ES-I3 (cell line): ENCODE data around the gene ABHD12B.

Experiments used
- H3K36me3 ChIP-seq: 2 replicates; pipeline ENCODE4 v1.6.1; 2013; ENCODE audit warnings: mild to moderate bottlenecking, low read length, control low read depth, moderate library complexity; ENCODE audit not compliant: insufficient read depth
- H3K4me1 ChIP-seq: 2 replicates; pipeline ENCODE4 v1.6.1; 2013; ENCODE audit warnings: mild to moderate bottlenecking, control low read depth, low read length; ENCODE audit not compliant: insufficient read depth
- H3K9ac ChIP-seq: 2 replicates; pipeline ENCODE4 v1.6.1; 2013; ENCODE audit warnings: low read depth, mild to moderate bottlenecking, low read length, moderate library complexity
- H3K9me3 ChIP-seq: 2 replicates; pipeline ENCODE4 v1.6.1; 2013; ENCODE audit warnings: mild to moderate bottlenecking, low read length, moderate library complexity; ENCODE audit not compliant: control insufficient read depth, insufficient read depth

The ABHD12B gene, protein sequence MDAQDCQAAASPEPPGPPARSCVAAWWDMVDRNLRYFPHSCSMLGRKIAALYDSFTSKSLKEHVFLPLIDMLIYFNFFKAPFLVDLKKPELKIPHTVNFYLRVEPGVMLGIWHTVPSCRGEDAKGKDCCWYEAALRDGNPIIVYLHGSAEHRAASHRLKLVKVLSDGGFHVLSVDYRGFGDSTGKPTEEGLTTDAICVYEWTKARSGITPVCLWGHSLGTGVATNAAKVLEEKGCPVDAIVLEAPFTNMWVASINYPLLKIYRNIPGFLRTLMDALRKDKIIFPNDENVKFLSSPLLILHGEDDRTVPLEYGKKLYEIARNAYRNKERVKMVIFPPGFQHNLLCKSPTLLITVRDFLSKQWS

DNA sequence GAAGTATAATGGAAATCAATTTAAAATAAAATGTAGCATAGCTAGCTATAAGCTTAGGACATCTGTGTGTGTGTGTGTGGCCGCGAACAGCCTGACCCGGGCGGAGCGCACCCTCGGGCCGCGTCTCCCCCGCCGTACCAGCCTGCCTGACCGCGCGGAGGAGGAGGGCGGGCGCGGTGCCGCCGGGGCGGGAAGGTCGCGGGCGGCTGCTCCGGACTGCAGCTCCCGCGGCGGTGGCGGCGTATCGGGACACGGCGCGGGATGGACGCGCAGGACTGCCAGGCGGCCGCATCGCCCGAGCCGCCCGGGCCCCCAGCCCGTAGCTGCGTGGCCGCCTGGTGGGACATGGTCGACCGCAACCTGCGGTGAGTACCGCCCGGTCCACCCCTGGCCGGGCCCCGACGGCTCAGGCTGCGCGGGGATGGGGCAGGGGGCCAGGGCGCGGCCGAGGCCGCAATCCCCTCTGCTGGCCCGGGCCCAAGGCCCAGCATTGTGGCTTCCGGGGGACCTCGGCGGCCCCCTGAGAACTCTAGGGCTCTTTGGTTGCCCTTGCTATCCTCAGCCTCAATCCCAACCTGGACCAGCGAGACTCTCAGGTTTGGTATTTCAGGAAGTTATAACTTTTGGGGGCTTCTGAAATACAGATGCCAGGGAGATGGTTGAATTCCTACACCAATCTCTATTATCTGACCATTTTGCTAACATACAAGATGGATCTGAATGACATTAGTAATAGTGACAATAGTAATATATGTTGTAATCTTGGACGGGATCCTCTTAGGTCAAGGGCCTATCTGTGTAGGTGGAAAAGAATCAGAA is at the start of gene ABHD12B:
Gene ABHD12B, plus strand, starts transcription at position 140 of the 819 bp plus-strand sequence. Its CDS starts 122 bp downstream, at position 262.
- no peaks in the 10 kb centered on the region for H3K36me3 ChIP-seq
- no peaks in the 10 kb centered on the region for H3K9me3 ChIP-seq
- H3K4me1 ChIP-seq = peaks cover 9% of the 10 kb centered on the region; the same call in 1 of the 2 replicates
- H3K9ac ChIP-seq = peak within 1 kb of the TSS; percentile 57; the same call in 1 of the 2 replicates

DNA sequence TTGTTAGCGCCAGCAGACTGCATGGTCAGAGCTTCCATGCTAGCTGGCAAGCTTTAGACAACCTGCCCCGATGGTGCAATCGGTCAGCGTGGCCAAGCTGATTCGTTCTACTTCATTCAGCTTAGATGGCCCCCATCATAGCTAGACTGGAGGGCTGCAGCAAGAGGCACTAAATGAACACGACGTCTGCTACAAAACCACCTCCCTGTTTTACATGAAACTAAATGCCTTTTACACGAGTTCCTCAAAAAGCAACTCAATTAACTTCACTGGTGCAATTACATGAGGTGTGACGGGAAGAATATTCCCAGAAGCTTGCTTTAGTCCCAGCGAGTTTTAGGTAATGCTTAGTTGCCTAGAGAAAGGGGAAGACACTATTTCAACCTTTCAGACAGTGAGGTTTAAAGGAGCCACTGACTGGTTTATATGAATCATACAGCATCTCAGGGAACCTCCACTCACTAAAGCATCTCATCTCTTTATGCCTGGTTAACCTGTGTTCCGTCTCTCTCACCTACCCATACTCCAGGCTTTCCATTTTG is 49.3 kb upstream of the ABHD12B start:
- Histone ChIP-seq H3K9ac (no peak overlapping the region), H3K36me3 (no peaks in the 10 kb centered on the region), H3K9me3 (no peaks in the 10 kb centered on the region), H3K4me1 (peaks cover 19% of the 10 kb centered on the region)

DNA sequence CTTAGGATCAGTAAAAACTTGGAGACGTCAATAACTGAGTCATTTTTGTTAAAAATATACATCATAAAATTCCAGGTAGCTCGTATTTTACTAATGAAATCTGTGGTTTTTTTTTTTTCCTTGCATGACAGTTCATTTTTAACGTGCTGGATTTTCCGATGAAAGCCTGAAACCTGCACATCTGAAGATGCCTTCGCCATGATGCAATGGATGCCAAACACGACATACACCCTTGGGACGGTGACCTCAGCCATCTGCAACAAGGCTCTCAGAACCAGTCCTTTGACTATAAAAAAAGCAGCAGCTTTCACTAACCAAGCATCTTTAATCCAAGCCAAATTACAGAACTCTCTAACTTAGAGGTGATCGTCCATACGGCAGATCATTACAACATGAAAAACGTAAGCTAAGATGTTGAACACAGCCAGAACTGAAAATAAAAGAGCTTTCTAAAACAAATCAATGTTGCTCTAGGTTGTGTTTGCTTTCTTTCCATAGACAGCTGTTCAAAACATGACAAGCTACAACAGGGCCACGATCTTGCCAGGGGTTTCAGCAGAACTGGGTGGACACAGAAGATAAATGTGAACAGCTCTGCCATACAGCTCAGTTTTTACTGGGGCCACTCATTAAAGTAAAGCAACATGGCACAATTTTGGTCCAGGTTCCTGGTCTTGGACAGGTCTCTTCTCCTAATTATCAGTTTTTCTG is 48.6 kb upstream of the ABHD12B start:
- H3K9ac ChIP-seq = no peak overlapping the region
- H3K9me3 ChIP-seq = no peaks in the 10 kb centered on the region
- peaks cover 19% of the 10 kb centered on the region for H3K4me1 ChIP-seq

DNA sequence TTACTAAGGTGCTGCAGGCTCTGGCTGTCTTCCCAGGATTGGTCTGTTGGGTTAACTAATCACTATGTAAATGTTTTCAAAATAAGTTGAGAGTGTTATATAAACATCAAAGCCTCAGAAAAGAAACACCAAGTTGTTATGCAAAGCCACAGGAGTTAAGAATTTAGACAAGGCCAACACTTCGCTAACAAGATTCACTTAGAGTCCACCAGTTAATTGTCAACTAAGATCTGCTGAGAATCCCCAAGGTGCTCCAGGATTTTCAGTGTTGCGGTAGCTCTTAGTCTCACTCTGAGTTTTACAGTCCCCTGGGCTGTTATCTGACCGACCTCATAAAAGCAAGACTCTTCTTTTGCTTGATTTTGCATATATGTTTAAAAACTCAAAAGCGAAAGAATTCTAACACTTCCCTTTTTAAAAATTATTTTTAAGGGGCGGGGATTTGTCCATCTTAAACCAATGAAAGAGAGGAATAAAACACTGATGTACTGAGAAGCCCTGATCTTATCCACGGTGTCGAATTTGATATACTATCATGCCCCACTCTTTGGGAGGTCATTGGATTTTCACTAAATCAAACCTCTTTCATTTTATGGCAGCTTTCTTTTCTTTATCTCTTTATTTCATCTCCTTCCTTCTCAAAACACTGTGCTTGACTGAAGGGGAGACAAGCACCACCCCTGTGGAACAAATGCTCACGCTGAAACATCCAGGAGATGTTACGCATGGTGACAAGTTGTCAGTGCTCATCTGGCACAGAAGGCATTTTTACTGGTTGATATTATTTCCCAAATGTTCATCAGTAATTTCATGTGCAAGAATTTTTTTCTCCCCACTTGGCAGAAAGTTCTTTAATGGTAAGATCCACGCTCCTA is 47.9 kb upstream of the ABHD12B start:
- Histone ChIP-seq H3K9me3 (no peaks in the 10 kb centered on the region), H3K4me1 (peaks cover 19% of the 10 kb centered on the region), H3K9ac (no peak overlapping the region), H3K36me3 (no peaks in the 10 kb centered on the region)

More for the DNA sequence above, 48.6 kb upstream of the ABHD12B start:
- H3K36me3 ChIP-seq = no peaks in the 10 kb centered on the region

DNA sequence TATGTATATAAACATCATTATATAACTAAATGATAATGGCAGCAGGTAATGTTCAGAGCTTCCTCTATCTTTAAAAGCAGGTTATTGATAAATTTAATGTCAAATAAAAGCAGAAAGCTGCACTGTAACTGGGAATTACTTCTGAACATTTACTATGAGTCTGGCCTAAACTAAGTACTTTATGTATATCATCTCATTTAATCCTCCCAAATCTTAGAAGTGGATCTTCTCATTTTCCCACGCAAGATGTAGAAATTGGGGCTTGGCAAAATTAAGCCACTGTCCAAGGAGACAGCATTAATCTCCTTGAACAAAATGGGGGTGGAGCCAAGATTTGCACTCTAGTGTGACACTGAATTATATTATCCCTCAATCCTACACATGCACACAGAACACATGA is 46.5 kb upstream of the ABHD12B start:
- Histone ChIP-seq H3K9me3 (no peaks in the 10 kb centered on the region), H3K4me1 (peaks cover 24% of the 10 kb centered on the region), H3K36me3 (no peaks in the 10 kb centered on the region), H3K9ac (no peak overlapping the region)

DNA sequence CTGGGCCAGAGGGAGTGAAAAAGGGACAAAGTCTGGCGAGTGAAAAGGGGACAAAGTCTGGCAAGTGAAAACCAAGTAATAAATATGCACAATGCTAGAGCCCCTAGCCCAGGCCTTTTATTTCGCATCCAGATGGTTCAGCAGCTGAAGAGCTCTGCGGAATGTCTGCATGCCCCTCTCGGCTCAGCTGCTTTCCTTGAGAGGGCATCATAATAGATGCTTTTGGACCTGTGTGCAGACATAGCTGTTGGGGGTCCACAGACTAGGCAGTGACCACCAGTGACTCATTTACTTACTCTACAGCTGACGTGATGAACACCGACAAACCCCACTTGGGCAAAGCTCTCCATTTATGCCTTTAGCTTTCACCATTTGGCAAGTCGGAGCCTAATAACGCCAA is 45.2 kb upstream of the ABHD12B start:
- H3K4me1 ChIP-seq = peaks cover 17% of the 10 kb centered on the region
- H3K9ac ChIP-seq = no peak overlapping the region
- no peaks in the 10 kb centered on the region for H3K36me3 ChIP-seq
- H3K9me3 ChIP-seq = no peaks in the 10 kb centered on the region

DNA sequence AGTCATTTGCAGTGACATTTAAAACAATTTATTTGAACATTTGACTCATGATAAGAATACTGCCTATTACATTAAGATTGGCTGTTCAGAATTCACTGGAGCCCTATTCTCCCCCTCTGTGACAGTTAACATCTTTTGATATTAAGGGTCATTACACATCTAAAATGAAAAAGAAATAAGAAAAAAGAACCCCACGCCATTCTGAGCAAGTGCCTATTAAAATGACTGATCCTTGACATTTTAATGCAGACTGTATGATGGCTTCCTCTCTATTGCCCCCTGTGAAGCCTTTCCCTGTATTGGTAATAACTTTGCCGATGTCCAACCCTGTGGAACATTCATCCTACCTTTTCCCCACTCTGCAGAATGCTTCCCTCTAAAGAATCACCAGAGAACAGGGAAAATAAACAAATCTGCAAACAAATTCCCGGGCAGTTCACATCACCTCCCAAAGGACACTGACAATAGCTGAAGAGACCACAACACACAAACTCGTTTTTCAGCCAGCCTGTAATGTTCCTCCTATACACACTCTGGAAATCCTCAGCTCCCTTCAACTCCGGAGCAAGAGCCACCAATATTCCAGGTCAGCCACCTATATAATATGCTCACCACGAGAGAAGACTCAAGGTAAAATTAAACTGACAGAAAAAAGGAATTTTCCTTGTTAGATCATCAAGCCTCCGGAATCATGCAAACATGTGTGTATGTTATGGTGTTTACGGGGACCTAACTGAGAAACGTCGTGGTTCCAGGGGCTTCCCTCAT is 42.9 kb upstream of the ABHD12B start:
- peak overlapping the region; percentile 27; the same call in 1 of the 2 replicates for H3K9ac ChIP-seq
- no peaks in the 10 kb centered on the region for H3K9me3 ChIP-seq
- no peaks in the 10 kb centered on the region for H3K36me3 ChIP-seq
- peaks cover 8% of the 10 kb centered on the region for H3K4me1 ChIP-seq

DNA sequence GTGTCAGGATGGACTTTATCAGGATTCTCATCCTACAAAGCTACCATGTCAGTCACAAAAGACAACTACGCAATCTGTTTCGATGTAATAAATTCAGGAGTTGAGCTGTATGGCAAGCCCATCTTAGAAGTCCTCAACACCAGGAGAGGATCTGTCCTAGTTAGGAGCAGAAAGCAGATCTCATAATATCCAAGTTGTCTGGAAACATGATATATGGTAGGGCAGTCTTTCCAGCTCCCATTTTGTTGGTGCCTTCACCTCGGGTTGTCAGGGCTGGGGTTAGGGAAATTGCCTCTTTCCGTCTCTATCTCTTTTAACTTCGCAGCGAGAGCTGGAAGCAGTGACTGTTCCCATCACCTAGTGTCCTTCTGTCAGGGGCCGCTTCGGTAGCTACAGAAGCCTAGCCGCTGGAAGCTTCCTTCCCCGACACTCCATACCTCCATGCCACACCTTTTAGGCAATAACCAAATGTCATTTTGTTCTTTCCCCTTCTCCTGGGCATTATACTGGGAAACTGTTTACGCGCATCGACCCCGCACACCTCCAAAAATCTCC is 42.3 kb upstream of the ABHD12B start:
- H3K36me3 ChIP-seq = no peaks in the 10 kb centered on the region
- H3K4me1 ChIP-seq = peaks cover 8% of the 10 kb centered on the region
- H3K9ac ChIP-seq = peak overlapping the region; percentile 58; the same call in 1 of the 2 replicates
- H3K9me3 ChIP-seq = no peaks in the 10 kb centered on the region

DNA sequence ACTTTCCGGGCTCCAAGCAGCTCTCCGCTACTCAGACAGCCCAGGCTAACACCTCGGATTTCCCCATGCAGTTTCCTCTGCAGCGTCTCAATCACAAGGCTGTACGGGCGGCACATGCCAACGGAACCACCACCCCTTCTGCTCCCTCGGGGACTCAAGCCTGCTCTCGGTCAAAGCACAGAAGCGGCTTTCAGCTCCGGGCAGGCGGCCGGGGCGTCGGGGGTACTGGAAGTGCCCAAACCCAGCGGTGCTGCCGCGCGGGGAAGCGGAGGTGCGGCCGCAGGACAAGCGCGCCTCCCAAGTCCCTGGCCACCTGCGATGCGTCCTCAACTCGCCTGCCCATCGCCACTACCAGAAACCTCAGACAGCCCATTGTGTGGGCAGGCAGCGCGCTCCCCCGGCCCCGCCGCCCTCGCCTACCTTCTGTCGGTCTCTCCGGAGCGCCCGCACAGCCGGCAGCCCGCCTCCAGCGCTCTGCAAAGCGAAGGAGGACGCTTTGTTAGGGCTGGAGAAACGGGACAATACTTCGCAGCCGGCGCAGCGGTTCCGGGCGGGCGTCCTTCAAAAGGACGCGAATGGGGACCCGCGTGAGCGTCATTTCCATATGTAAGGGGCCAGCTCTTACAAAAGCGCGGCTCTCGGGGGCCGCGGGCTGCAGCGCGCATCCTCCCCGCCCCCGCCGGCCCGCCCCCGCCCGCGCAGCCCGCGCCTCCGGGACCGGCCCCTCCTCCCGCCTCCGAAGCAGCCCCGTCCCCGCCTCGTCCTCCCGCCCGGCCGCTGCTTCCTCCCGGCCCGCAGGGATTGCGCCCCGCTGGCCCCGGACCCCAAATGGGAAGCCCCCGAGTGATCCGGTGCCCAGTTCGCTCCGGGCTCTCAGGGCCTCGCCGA is 41.6 kb upstream of the ABHD12B start:
- Histone ChIP-seq H3K4me1 (peaks cover 8% of the 10 kb centered on the region), H3K9ac (peak overlapping the region; percentile 65), H3K9me3 (no peaks in the 10 kb centered on the region), H3K36me3 (no peaks in the 10 kb centered on the region)

DNA sequence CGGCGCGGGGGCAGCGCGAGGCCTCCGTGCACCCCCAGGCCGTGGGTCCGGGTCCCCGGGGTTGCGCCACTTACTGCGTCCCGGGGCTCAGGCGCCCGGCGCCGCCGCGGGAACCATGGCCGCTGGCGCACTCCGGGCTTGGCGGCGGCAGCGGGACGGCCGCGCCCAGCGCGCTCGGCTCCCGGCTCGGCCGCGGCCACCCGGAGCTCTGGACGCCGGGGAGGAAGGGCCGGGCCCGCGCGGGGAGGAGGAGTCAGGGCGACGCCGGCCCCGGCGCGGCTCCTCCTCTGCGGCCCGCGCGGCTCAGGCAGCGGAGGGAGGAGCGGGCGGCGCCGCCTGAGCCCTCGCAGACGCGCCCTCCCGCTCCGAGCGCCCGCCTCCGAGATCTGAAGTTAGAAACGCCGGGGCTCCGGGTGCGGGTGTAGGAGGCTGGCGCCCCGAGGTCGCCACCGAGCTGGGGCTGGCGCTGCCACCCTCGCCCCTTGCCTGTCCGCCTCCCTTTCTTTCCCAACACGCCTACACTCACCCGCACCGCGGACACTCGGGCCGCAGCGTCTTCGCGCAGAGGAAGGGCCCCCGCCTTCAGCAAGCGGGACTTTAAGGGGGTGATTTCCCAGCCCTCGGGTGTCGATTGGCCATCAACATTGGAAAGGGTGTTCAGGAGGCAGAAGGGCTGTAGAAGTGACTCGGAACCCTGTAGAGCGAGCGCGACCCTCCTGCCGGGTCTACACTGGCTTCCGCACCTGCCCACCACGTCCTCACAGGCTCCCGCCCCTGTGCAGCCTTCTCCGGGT is 40.7 kb upstream of the ABHD12B start, which contains the start of gene NIN:
Gene NIN, minus strand, starts transcription at position 231 of the 794 bp plus-strand sequence. CDS start 9,106 bp downstream, outside the sequence.
- Histone ChIP-seq H3K9me3 (no peaks in the 10 kb centered on the region), H3K36me3 (no peaks in the 10 kb centered on the region), H3K4me1 (peaks cover 8% of the 10 kb centered on the region), H3K9ac (peak within 1 kb of the TSS; percentile 65)

DNA sequence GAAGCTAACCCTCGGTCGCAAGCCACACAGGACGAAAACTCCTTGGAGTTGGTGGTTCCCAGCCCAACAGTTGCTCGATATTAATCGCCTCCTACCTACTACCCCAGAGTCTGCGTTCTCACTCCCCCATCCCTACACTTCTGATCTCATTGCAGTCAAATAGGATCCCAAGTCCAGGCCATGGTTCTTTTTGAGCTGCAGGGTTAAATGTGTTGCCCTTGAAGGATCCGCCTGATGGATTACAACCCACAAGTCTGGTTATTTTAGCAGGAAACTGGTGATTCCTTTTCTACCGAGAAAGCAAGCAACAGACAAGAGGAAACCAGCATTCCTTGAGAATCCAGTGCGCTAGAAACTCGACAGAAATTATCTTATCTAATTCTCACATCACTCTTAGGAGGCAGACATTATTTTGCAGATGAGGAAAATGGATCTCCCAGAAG is 40.1 kb upstream of the ABHD12B start:
- Histone ChIP-seq H3K4me1 (peaks cover 8% of the 10 kb centered on the region), H3K9ac (peak overlapping the region; percentile 65; the same call in 1 of the 2 replicates), H3K36me3 (no peaks in the 10 kb centered on the region), H3K9me3 (no peaks in the 10 kb centered on the region)
